Astrocyte of the spinal cord (primary cell): ENCODE data around the gene AMZ1.
"Not testable (repeated sequence)": the region's sequence is repeated elsewhere in the genome, so short reads cannot be mapped to it uniquely, and the experiment has no call there.

Experiments
- DNase-seq: peaks from one replicate; pipeline ENCODE4 v3.0.0; 2011; ENCODE audit warnings: low read depth, low spot score
- H3K4me3 ChIP-seq: 2 replicates; pipeline ENCODE4 v1.5.1; 2011; ENCODE audit warnings: low read depth, mild to moderate bottlenecking, low read length, moderate library complexity
- CTCF ChIP-seq: IDR thresholded peaks from 2 replicates; pipeline ENCODE4 v1.5.1; 2012; ENCODE audit warnings: low read depth, mild to moderate bottlenecking, low read length, inconsistent platforms
- in situ Hi-C: cut with HindIII; loops from 2 replicates; pipeline ENCODE4 v1.10.0; 2017; ENCODE audit warnings: low sequenced_read_pairs

AMZ1 gene

GRCh38 chr7:2725178-2726105, 37.4 kb downstream of the AMZ1 start:
- no peak overlapping the region for H3K4me3 ChIP-seq
- TF ChIP-seq CTCF, result no peak
- DNase-seq, result no peak
- in situ Hi-C loops, result no loop called here

DNA sequence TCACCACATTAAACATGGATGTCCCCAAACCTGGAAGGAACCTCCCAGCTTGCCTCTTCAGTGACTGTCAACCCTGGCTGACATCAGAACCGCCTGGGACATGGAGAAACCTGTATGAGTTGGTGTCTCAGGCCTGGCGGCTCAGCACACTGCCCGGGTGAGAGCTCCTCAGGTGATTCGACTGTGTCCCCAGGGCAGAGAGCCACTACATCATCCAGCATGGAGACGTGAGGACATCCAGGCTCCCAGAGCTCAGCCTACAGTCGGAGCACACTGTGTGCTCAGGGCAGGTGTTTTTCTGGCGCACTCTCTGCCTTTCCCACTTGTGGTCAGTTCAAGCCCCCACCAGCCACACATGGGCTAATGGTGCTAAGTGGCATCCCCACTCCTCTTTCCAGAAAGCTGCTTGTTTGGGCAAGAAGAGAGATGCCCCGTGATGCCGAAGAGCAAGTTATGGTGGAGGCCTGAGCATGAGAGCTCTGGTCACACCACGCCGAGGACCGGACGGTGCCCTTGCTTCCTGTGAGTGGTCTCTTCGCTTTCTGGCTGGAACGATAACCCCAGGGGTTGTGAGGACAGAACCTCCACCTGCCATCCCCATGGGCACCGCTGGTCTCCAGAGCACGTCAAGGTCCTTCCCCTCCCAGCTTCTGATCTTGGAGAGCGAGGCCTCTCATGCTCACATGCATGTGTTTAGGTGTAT, 38.5 kb downstream of the AMZ1 start:
- no peak for TF ChIP-seq CTCF
- DNase-seq, result no peak
- in situ Hi-C loops, result no loop called here
- no peak overlapping the region for H3K4me3 ChIP-seq

DNA sequence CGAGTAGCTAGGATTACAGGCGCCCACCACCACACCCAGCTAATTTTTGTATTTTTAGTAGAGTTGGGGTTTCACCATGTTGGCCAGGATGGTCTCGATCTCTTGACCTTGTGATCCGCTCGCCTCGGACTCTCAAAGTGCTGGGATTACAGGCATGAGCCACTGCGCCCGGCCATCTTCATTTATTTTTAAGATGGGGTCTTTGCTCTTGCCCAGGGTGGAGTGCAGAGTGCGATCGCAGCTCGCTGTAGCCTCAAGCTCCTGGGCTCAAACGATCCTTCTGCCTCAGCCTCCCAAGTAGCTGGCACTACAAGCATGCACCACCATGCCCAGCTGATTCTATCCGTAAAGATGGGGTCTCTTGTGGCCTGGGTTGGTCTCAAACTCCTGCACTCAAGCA, 39.2 kb downstream of the AMZ1 start:
- DNase-seq, H3K4me3 ChIP-seq, in situ Hi-C loops: not testable (repeated sequence)

GRCh38 chr7:2728316-2729030, 40.5 kb downstream of the AMZ1 start:
- in situ Hi-C loops, result no loop called here
- no peak for DNase-seq

DNA sequence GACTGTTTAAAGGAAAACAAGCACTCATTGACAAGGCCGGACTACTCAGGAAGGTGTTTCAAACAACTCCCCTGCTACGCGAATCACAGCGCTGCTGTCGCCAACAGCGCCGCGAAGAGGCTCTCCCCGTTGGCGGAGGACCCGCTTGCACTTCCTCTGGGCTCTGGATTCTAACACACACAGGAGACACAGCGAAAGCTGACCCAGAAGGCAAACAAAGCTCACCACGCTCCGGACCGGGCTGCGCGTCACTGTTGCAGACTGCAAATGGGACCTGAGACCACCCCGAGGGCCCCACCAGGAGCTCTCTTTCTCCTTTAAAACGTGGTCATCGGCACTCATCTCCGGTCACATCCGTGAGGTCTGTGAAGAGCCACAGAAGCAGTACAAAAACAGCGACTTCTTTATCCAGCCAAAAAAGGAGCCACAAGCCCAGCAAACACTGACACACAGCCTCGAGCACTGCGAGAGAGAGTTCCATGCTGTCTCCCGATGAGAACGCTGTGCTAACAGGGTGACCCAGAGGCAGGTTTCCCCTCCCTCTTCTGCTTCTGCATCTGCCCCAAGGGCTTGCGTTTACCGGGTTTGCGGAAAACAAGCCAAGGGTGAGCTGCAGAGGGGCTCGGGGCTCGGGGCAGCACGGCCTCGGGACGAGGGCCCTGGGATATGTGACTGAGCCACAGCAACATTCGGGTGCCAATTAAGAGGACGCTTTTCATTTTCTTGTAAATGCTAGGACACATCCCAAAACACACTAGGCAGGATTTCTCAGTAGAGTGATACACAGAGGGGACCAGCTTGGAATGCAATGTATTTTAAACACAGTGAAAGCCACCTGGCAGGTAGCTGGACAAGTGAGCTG, 41.3 kb downstream of the AMZ1 start:
- in situ Hi-C loops, result no loop called here
- peak; percentile 30 for DNase-seq
- no peak overlapping the region for H3K4me3 ChIP-seq
- peak; percentile 4 for TF ChIP-seq CTCF

More at GRCh38 chr7:2728316-2729030, 40.5 kb downstream of the AMZ1 start:
- TF ChIP-seq CTCF, result no peak
- H3K4me3 ChIP-seq, result no peak overlapping the region

GRCh38 chr7:2729893-2730716, 42.1 kb downstream of the AMZ1 start:
- no peak for TF ChIP-seq CTCF
- DNase-seq, result peak; percentile 60
- in situ Hi-C loops, result no loop called here
- no peak overlapping the region for H3K4me3 ChIP-seq
